Fibroblast of lung (primary cell): ENCODE data around the gene THOC6. TPM values are rescaled to one million over a fixed set of nuclear protein-coding genes. Genes with fewer than 3 reads are reported as not detected.

ENCODE experiments used
- DNase-seq, 2 donors: peaks; one replicate each; pipeline versions ENCODE4 v3.0.0 to v3.0.0-alpha.2; 2010; ENCODE audit warnings: low read depth in 2 of 2
- H2AFZ ChIP-seq: 2 replicates; pipeline ENCODE4 v1.5.1; 2012; ENCODE audit warnings: low read length, control low read depth, inconsistent platforms
- H3K27ac ChIP-seq: 2 replicates; pipeline ENCODE4 v1.5.1; 2011; ENCODE audit warnings: low read length, control low read depth; ENCODE audit not compliant: insufficient read depth
- H3K27me3 ChIP-seq: 2 replicates; pipeline ENCODE4 v1.5.1; 2011; ENCODE audit warnings: mild to moderate bottlenecking, low read length; ENCODE audit not compliant: control insufficient read depth, insufficient read depth
- H3K36me3 ChIP-seq: 2 replicates; pipeline ENCODE4 v1.5.1; 2011; ENCODE audit warnings: low read length; ENCODE audit not compliant: control insufficient read depth, insufficient read depth
- H3K4me1 ChIP-seq: 2 replicates; pipeline ENCODE4 v1.5.1; 2011; ENCODE audit warnings: low read length; ENCODE audit not compliant: control insufficient read depth, insufficient read depth; ENCODE audit errors: extremely low read depth
- H3K4me2 ChIP-seq: 2 replicates; pipeline ENCODE4 v1.5.1; 2011; ENCODE audit warnings: low read length, control low read depth; ENCODE audit not compliant: insufficient read depth; ENCODE audit errors: extremely low read depth
- H3K4me3 ChIP-seq, 4 experiments: fragments of 200-600 bp in 1 of 4; sonication (generic) in 1 of 4; replicated peaks in 1 of 4; 2 replicates each; pipeline ENCODE4 v1.5.1; 2011 to 2016; ENCODE audit warnings: low read length in 4 of 4, low read depth in 3 of 4, mild to moderate bottlenecking in 3 of 4, control low read depth in 2 of 4, inconsistent platforms in 1 of 4, mixed read lengths in 1 of 4; ENCODE audit not compliant: insufficient read depth in 1 of 4; ENCODE audit errors: control extremely low read depth in 1 of 4
- H3K79me2 ChIP-seq: 2 replicates; pipeline ENCODE4 v1.5.1; 2012; ENCODE audit warnings: mild to moderate bottlenecking, low read length, inconsistent platforms; ENCODE audit not compliant: control insufficient read depth, insufficient read depth
- H3K9ac ChIP-seq: 2 replicates; pipeline ENCODE4 v1.5.1; 2011; ENCODE audit warnings: mild to moderate bottlenecking, low read length, control low read depth; ENCODE audit not compliant: insufficient read depth
- H3K9me3 ChIP-seq: 2 replicates; pipeline ENCODE4 v1.5.1; 2012; ENCODE audit warnings: low read depth, low read length; ENCODE audit not compliant: control insufficient read depth, insufficient read depth
- H4K20me1 ChIP-seq: 2 replicates; pipeline ENCODE4 v1.5.1; 2011; ENCODE audit warnings: low read length; ENCODE audit not compliant: control insufficient read depth, insufficient read depth; ENCODE audit errors: extremely low read depth
- CTCF ChIP-seq, 2 donors: IDR thresholded peaks in 1 of 2; conservative IDR thresholded peaks in 1 of 2; 1 replicate in 1 of 2; 2 replicates in 1 of 2; pipeline ENCODE4 v1.5.1; 2011 to 2012; ENCODE audit warnings: low read length in 2 of 2, control low read depth in 1 of 2, inconsistent platforms in 1 of 2, low read depth in 1 of 2, mild to moderate bottlenecking in 1 of 2
- EZH2 ChIP-seq: IDR thresholded peaks from 2 replicates; pipeline ENCODE4 v1.5.1; 2012; ENCODE audit warnings: low read length, control low read depth, mild to moderate bottlenecking; ENCODE audit errors: missing control alignments
- polyA plus RNA-seq, 2 donors: library from polyadenylated mRNA; depleted of rRNA in 1 of 2; stranded (reverse) in 1 of 2; unstranded in 1 of 2; fragments of >200 nt; gene quantifications; 2 replicates each; pipeline ENCODE4 v1.2.1, GENCODE V29; 2011 to 2012; ENCODE audit warnings: missing spikeins in 1 of 2
- total RNA-seq: library from RNA; depleted of rRNA; stranded (reverse); fragments of >200 nt; gene quantifications from 2 replicates; pipeline ENCODE4 v1.2.1, GENCODE V29; 2014

The THOC6 gene
- total and polyA plus RNA-seq, 2 donors (not counting 1 experiment from before 2014, with no cell fraction given), result 17.6 to 26.6 TPM

DNA sequence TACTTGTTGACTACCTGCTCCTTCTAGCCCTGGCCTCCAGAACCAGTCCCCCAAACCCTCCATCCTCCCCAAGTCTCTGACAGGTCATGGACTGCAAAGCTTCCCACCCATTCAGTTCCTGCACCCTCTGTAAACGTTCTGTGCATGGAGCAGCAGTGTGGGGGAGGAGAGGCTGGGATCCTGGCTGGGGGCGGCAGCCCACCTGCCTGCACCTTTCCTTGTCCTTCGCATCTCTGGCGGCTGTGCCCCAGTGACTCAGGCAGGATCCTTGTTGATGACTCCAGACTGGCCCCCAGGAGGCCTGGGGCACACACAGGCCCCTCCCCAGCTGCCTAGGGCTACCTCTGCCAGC, 42.0 kb upstream of the THOC6 start:
- no peak overlapping the region for H2AFZ ChIP-seq
- no peak overlapping the region for H3K27ac ChIP-seq
- no peak overlapping the region for H3K4me2 ChIP-seq
- H3K4me3 ChIP-seq, result no peak overlapping the region
- H3K4me1 ChIP-seq, result peaks cover 8% of the 10 kb centered on the region
- no peak overlapping the region for H3K9ac ChIP-seq
- no peaks in the 10 kb centered on the region for H3K27me3 ChIP-seq
- peaks cover 5% of the 10 kb centered on the region for H3K79me2 ChIP-seq
- TF ChIP-seq EZH2, result no peak
- no peak for TF ChIP-seq CTCF (conservative IDR thresholded peaks at IDR 0.05 in 1 of 2, IDR thresholded peaks at IDR 0.05 in 1 of 2; ENCODE audit: low read depth in 1 of 2, low read length in 2 of 2)
- no peak for DNase-seq
- H3K9me3 ChIP-seq, result no peaks in the 10 kb centered on the region
- H4K20me1 ChIP-seq, result no peaks in the 10 kb centered on the region
- H3K36me3 ChIP-seq, result no peaks in the 10 kb centered on the region

- H3K9ac ChIP-seq, result no peak overlapping the region
- no peak overlapping the region for H3K27ac ChIP-seq
- no peaks in the 10 kb centered on the region for H3K9me3 ChIP-seq
- no peak overlapping the region for H3K4me2 ChIP-seq
- TF ChIP-seq EZH2 (no peak), CTCF (conservative IDR thresholded peaks at IDR 0.05 in 1 of 2, IDR thresholded peaks at IDR 0.05 in 1 of 2; ENCODE audit: low read depth in 1 of 2, low read length in 2 of 2) (no peak)
- no peaks in the 10 kb centered on the region for H3K27me3 ChIP-seq
- peaks cover 5% of the 10 kb centered on the region for H3K79me2 ChIP-seq
- H3K4me3 ChIP-seq, result no peak overlapping the region
- no peak for DNase-seq
- H4K20me1 ChIP-seq, result no peaks in the 10 kb centered on the region
- no peaks in the 10 kb centered on the region for H3K36me3 ChIP-seq
- H2AFZ ChIP-seq, result no peak overlapping the region
- H3K4me1 ChIP-seq, result peaks cover 8% of the 10 kb centered on the region
Observed at GRCh38 chr16:2982402-2982801, 41.4 kb upstream of the THOC6 start.

DNA sequence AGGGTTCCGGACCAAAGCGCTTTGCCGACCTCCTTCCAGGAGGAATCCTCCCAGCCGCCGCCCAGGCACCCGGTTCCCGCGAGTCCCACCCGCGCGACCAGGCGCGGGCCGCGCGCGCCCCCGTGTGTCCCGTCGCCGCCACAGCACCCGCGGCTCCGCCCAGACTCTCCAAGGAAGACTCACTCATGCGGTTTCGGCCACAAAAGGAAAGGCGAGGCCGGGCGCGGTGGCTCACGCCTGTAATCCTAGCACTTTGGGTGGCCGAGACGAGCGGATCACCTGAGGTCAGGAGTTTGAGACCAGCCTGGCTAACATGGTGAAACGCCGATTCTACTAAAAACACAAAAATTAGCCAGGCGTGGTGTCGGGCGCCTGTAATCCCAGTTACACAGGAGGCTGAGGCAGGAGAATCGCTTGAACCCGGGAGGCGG, 40.1 kb upstream of the THOC6 start:
- Histone ChIP-seq H3K4me3 (peak overlapping the region in 2 of 4 experiments; percentile 30 to 33), H3K4me1 (peaks cover 8% of the 10 kb centered on the region)

More for the DNA sequence above, 40.1 kb upstream of the THOC6 start:
- H2AFZ ChIP-seq, result no peak overlapping the region
- H3K4me2 ChIP-seq, result no peak overlapping the region
- no peak overlapping the region for H3K9ac ChIP-seq
- no peaks in the 10 kb centered on the region for H4K20me1 ChIP-seq
- TF ChIP-seq CTCF (conservative IDR thresholded peaks at IDR 0.05 in 1 of 2, IDR thresholded peaks at IDR 0.05 in 1 of 2; ENCODE audit: low read depth in 1 of 2, low read length in 2 of 2), result peak; percentile 38 to 87
- no peak for TF ChIP-seq EZH2
- H3K36me3 ChIP-seq, result no peaks in the 10 kb centered on the region
- H3K27ac ChIP-seq, result no peak overlapping the region
- DNase-seq, result peak; percentile 61 to 70
- H3K9me3 ChIP-seq, result no peaks in the 10 kb centered on the region
- H3K27me3 ChIP-seq, result no peaks in the 10 kb centered on the region
- H3K79me2 ChIP-seq, result peaks cover 5% of the 10 kb centered on the region
